SK-N-SH (cell line): ENCODE measurements around the gene PPP1R12A.

Experiments used
- POLR2AphosphoS5 ChIP-seq: IDR thresholded peaks from 2 replicates; pipeline ENCODE4 v1.6.1; 2012; ENCODE audit warnings: low read depth, low read length
- SMC3 ChIP-seq: IDR thresholded peaks from 2 replicates; pipeline ENCODE4 v1.6.1; 2012; ENCODE audit warnings: low read depth, low read length, improper control_type of control experiment
- TAF1 ChIP-seq: IDR thresholded peaks from 2 replicates; pipeline ENCODE4 v1.6.1; 2012; ENCODE audit warnings: low read depth, mild to moderate bottlenecking, low read length, moderate library complexity, borderline replicate concordance
- TEAD4 ChIP-seq: IDR thresholded peaks from 2 replicates; pipeline ENCODE4 v1.4.0; 2012; ENCODE audit warnings: mild to moderate bottlenecking, borderline replicate concordance; ENCODE audit not compliant: insufficient read depth
- TF ChIP-seq, protein P1 (sequence below): fragments of 200-600 bp; sonication (generic); IDR thresholded peaks from 2 replicates; pipeline ENCODE4 v1.6.1; 2017; ENCODE audit warnings: antibody characterized with exemption, mild to moderate bottlenecking, moderate library complexity

DNA sequence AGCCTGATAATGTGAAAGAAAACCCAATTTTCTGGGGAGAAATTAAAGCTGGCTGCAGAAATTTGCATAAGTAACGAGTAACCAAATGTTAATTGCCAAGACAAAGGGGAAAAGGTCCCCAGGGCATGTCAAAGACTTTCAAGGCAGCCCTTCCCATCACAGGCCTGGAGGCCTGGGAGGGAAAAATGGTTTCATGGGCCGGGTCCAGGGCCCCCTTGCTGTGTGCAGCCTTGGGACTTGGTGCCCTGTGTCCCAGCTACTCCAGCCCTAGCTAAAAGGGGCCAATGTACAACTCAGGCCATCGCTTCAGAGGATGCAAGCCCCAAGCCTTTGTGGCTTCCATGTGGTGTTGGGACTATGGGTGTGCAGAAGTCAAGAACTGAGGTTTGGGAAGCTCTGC is 96.5 kb downstream of the PPP1R12A start:
- TF ChIP-seq POLR2AphosphoS5 (no peak), SMC3 (no peak), TEAD4 (no peak), TAF1 (no peak)
- TF ChIP-seq, protein P1, sequence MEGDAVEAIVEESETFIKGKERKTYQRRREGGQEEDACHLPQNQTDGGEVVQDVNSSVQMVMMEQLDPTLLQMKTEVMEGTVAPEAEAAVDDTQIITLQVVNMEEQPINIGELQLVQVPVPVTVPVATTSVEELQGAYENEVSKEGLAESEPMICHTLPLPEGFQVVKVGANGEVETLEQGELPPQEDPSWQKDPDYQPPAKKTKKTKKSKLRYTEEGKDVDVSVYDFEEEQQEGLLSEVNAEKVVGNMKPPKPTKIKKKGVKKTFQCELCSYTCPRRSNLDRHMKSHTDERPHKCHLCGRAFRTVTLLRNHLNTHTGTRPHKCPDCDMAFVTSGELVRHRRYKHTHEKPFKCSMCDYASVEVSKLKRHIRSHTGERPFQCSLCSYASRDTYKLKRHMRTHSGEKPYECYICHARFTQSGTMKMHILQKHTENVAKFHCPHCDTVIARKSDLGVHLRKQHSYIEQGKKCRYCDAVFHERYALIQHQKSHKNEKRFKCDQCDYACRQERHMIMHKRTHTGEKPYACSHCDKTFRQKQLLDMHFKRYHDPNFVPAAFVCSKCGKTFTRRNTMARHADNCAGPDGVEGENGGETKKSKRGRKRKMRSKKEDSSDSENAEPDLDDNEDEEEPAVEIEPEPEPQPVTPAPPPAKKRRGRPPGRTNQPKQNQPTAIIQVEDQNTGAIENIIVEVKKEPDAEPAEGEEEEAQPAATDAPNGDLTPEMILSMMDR: no peak
